BJ (cell line): ENCODE data around the gene SHC2. TPM values are rescaled to one million over a fixed set of nuclear protein-coding genes. Genes with fewer than 3 reads are reported as not detected.

Experiments used
- CTCF ChIA-PET: fragments of 350-600 bp; formaldehyde crosslinking; extraction: SDS; loops from one replicate; lab custom pipeline; 2021; ENCODE audit warnings: antibody characterized with exemption, inconsistent platforms; lab: Yijun Ruan, JAX
- POLR2A ChIA-PET: fragments of 300-600 bp; sonication (Branson Sonifier 250); formaldehyde crosslinking; extraction: SDS; loops from one replicate; lab custom pipeline; 2021; ENCODE audit warnings: antibody characterized with exemption; lab: Charles Lee
- DNase-seq: peaks from one replicate; pipeline ENCODE4 v3.0.0-alpha.2; 2011; ENCODE audit warnings: low read depth
- H3K27me3 ChIP-seq: 2 replicates; pipeline ENCODE4 v1.6.0; 2011; ENCODE audit warnings: low read length; ENCODE audit not compliant: control insufficient read depth, insufficient read depth
- H3K36me3 ChIP-seq: 2 replicates; pipeline ENCODE4 v1.5.1; 2011; ENCODE audit warnings: low read length; ENCODE audit not compliant: control insufficient read depth, insufficient read depth
- H3K4me3 ChIP-seq: 2 replicates; pipeline ENCODE4 v1.5.1; 2011; ENCODE audit warnings: low read depth, mild to moderate bottlenecking, control low read depth, low read length
- CTCF ChIP-seq: IDR thresholded peaks from 2 replicates; pipeline ENCODE4 v1.5.1; 2011; ENCODE audit warnings: low read depth, mild to moderate bottlenecking, control low read depth, inconsistent platforms, low read length, moderate library complexity; ENCODE audit not compliant: insufficient read depth
- polyA plus RNA-seq: library from polyadenylated mRNA; depleted of rRNA; stranded (reverse); fragments of >200 nt; gene quantifications from 2 replicates; pipeline ENCODE4 v1.2.3, GENCODE V29; 2011

The SHC2 gene
- polyA plus RNA-seq, 1 experiment: 3.4 TPM

DNA sequence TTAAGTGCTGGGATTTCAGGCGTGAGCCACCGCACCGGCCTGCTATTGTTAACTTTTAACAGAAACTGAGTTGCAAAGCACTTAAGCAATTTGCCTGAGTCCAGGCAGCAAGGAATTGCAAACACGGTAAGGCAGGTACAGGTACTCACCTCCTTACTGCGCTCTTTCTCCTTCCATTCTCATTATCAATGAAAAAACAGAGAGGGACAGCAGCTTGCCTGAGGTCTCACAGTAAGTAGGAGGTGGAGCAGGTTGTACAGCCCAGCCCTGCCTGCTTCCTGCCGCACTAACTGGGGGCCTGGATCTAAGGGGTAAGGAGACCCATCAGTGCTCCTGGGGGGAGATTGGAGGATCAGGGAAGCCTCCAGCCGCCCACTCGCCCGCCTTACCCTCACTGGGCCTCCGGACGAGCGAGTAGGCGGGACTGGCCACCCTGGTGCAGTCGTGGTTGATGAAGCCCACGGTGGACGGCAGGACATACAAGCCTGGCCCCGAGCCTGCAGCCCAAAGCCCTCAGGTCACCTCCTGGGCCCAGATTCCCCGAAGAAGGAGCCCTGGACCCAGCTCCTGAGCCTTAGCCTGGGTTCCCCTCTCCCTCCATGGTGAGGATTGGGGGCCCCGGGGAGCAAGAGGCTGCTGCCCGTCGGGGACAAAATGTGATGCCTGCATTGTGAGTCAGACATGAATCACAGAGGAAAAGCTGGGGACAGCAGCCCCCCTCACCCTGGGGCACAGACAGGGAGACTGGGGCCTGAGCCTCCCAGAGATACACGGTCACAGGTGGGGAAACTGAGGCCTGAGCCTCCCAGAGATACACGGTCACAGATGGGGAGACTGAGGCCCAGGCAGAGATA, 11.4 kb upstream of the SHC2 start:
- no peaks in the 10 kb centered on the region for H3K36me3 ChIP-seq
- POLR2A ChIA-PET: no interaction called here
- CTCF ChIA-PET: no interaction called here
- no peak for TF ChIP-seq CTCF
- H3K4me3 ChIP-seq: no peak overlapping the region
- no peaks in the 10 kb centered on the region for H3K27me3 ChIP-seq
- DNase-seq: no peak

GRCh38 chr19:470701-471100, 9.9 kb upstream of the SHC2 start:
- TF ChIP-seq CTCF: no peak
- POLR2A ChIA-PET: no interaction called here
- Histone ChIP-seq H3K36me3 (no peaks in the 10 kb centered on the region), H3K27me3 (no peaks in the 10 kb centered on the region), H3K4me3 (no peak overlapping the region)
- no peak for DNase-seq
- CTCF ChIA-PET: no interaction called here

DNA sequence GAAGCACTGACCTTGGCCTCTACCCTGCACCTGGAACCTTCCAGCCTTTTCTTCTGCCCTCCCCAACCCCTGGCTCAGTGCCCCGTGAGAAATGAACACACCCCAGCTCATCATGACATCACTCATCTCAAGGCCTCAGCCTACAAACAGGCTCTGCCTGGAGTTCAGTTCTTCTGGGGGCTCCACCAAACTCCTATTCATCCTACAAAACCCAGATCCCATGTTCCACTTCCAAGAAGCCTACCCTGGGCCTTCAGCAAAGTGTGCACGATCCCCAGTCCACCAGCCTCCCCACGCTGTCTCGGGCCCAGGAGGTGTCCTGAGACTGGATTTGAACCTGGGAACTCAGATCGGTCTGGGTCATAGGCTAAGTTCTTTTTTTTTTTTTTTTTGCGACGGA, 9.0 kb upstream of the SHC2 start:
- no peaks in the 10 kb centered on the region for H3K27me3 ChIP-seq
- no peak overlapping the region for H3K4me3 ChIP-seq
- CTCF ChIA-PET: no interaction called here
- DNase-seq: no peak
- POLR2A ChIA-PET: no interaction called here
- TF ChIP-seq CTCF: no peak
- H3K36me3 ChIP-seq: no peaks in the 10 kb centered on the region

- Histone ChIP-seq H3K27me3 (no peaks in the 10 kb centered on the region), H3K4me3 (no peak overlapping the region), H3K36me3 (no peaks in the 10 kb centered on the region)
- CTCF ChIA-PET: no interaction called here
- TF ChIP-seq CTCF: no peak
- DNase-seq: no peak
- POLR2A ChIA-PET: no interaction called here
These were observed 7.9 kb upstream of the SHC2 start for GRCh38 chr19:468587-469256.

DNA sequence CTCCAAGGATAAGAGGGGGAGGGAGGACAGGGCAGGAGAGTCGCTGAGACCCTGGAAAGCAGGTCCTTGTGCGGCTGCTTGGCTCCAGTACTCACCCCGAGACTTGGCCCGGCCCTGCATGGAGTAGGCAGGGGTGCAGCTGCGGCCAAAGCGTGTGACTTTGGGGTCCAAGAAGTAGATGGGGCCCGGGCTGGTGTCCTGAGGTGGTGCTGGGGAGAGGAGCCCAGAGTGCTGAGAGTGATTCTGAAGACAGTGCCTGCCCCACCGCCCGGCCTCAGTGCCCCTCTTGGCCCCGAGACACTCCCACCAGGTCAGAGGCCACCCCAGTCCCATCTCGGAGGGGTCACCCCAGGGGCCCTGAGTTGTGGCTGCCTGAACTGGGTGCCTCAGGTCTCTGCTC, 6.7 kb upstream of the SHC2 start:
- H3K4me3 ChIP-seq: no peak overlapping the region
- no peaks in the 10 kb centered on the region for H3K36me3 ChIP-seq
- H3K27me3 ChIP-seq: peaks cover under 1% of the 10 kb centered on the region; the same call in 1 of the 2 replicates
- ChIA-PET POLR2A (no interaction called here), CTCF (no interaction called here)
- no peak for TF ChIP-seq CTCF
- no peak for DNase-seq
